ENCODE data around the gene CIDEC. TPM values are rescaled to one million over a fixed set of nuclear protein-coding genes. Genes with fewer than 3 reads are reported as not detected.

The CIDEC gene
- not detected for polyA plus RNA-seq (2013, experiment 1 of 2; ENCODE audit: insufficient read length)
- not detected for polyA plus RNA-seq (2013, experiment 2 of 2; ENCODE audit: insufficient read length)

- no peak for DNase-seq
Measured at GRCh38 chr3:9879830-9880549, at the start of gene CIDEC. Gene CIDEC, minus strand, starts transcription at chr3:9880253. Its CDS starts 1,767 bp downstream, at chr3:9878486.

GRCh38 chr3:9928158-9928557 is 48.1 kb upstream of the CIDEC start:
- DNase-seq, result no peak

DNA sequence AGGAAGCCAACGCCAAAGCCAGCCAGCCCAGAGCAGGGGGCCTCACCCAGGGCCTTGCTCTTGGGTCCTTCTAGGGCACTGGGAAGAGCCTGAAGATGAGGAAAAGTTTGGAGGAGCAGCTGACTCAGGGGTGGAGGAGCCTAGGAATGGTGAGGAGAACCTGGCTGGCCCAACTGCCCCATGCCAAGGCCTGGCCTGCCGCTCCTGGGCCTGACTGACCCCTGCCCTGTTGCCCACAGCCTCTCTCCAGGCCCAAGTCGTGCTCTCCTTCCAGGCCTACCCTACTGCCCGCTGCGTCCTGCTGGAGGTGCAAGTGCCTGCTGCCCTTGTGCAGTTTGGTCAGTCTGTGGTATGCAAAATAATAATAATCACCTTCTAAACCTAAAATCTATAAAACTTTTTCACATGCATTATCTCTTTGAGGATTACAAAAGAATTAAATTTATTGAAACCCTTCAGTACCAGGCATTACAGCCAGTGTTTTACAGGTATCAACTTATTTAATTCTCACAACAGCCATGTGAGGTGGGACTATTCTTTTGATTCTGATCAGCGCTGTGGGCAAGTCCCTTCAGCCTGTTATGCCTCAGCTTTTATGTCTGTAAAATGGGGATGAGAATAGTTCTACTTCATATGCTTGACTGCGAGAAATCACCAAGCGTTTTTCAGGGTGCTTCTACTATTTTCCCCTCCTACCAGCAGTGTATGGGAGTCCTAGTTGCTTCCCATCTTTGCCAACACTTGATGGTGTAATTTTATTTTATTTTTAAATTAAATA is 38.4 kb upstream of the CIDEC start:
- DNase-seq, result no peak

- no peak for DNase-seq
Measured at GRCh38 chr3:9917820-9918219, 37.8 kb upstream of the CIDEC start.

GRCh38 chr3:9916734-9917680 is 37.0 kb upstream of the CIDEC start, which contains the start of gene IL17RC:
Gene IL17RC, plus strand, starts transcription at chr3:9917098. Its CDS starts 218 bp downstream, at chr3:9917316.
- DNase-seq, result peak; percentile 88

- DNase-seq, result peak; percentile 81
Measured at GRCh38 chr3:9916346-9916733, 36.3 kb upstream of the CIDEC start.

DNA sequence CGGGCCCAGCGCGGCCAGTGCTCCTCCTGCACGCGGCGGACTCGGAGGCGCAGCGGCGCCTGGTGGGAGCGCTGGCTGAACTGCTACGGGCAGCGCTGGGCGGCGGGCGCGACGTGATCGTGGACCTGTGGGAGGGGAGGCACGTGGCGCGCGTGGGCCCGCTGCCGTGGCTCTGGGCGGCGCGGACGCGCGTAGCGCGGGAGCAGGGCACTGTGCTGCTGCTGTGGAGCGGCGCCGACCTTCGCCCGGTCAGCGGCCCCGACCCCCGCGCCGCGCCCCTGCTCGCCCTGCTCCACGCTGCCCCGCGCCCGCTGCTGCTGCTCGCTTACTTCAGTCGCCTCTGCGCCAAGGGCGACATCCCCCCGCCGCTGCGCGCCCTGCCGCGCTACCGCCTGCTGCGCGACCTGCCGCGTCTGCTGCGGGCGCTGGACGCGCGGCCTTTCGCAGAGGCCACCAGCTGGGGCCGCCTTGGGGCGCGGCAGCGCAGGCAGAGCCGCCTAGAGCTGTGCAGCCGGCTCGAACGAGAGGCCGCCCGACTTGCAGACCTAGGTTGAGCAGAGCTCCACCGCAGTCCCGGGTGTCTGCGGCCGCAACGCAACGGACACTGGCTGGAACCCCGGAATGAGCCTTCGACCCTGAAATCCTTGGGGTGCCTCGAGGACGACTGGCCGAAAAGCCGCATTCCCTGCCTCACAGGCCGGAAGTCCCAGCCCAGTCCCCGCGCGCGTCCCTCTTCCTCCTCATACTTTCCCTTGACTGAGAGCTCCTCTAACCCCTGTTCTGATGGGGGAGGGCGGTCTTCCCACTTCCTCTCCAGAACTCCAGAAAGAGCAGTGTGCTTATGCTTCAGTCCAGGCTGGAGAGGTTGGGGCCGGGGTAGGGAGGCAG is 35.4 kb upstream of the CIDEC start:
- peak; percentile 81 for DNase-seq

- DNase-seq, result no peak
Measured at GRCh38 chr3:9914559-9915253, 34.7 kb upstream of the CIDEC start.

GRCh38 chr3:9914011-9914410 is 34.0 kb upstream of the CIDEC start:
- no peak for DNase-seq

GRCh38 chr3:9913601-9914000 is 33.5 kb upstream of the CIDEC start:
- no peak for DNase-seq

DNA sequence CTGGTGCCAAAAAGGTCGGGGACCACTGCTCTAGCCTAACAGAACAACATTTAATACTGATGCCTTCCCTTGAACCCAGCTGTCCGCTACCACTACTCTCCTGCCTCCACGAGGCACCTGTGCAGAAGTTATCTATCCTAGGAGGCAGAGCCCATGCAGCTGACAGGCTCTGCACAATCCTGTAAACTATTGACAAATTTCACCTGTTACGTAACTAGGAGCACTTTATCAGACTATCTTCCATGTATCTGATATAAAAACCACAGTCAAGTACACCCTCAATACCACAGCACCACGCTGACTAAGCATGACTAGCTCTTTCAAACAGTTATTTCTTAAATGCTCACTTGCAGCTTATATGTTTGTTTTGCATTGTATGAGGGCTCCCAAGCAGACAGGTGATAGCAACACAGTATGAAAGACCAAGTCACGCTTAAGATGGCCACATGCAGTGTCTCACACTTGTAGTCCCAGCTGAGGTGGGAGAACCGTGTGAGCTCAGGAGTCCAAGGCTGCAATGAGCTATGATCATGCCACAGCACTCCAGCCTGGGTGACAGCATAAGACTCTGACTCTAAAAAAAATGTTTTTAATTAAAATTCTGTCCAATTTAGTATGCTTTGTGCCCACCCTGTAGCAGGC is 32.4 kb upstream of the CIDEC start:
- peak; percentile 7 for DNase-seq

DNA sequence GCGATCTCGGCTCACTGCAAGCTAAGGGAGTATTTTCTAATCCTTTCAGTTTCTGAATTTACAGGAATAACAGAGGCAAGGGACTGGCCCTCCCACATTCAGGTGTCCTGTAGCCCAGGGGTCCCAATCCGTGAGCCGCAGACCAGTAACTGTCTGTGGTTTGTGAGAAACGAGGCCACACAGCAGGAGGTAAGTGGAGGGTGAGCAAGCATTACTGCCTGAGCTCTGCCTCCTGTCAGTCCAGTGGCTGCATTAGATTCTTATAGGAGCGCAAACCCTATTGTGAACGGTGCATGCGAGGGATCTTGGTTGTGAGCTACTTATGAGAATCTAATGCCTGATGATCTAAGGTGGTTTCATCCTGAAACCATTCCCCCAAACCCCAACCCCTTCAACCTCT is 31.8 kb upstream of the CIDEC start:
- DNase-seq, result no peak

DNA sequence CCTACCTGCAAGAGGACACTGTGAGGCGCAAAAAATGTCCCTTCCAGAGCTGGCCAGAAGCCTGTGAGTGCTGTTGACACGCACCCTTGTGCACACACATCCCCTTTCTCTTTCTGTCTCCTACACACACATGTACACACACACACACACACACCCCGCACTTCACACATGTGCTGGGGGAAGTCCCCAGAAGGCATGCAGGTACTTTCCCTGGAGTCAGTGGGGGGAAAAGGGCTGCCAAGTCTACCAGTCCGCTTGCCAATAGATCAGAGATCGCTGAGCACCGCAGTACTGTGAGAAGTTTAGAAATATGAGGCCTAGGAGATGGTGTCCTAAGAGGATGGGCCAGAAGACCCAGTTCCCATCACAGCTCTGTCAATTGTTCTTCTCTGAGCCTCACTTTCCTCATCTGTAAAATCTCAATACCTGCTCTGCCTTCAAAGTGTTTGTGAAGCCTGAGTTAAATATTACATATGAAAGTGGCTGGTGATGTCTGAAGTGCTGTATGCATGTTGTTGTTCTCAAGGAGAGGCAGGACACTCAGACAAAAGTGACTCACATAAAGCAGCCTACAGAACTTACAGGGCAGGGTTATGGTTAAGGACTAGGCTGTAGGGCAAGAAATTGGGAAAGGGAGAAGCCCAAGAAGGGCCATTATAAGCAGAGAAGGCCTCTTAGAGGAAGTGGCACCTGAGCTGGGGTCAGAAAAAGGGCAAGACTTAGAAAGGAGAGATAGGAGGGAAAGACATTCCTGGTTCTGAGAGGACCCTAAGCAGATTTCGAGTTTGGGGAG is 29.4 kb upstream of the CIDEC start:
- no peak for DNase-seq

DNA sequence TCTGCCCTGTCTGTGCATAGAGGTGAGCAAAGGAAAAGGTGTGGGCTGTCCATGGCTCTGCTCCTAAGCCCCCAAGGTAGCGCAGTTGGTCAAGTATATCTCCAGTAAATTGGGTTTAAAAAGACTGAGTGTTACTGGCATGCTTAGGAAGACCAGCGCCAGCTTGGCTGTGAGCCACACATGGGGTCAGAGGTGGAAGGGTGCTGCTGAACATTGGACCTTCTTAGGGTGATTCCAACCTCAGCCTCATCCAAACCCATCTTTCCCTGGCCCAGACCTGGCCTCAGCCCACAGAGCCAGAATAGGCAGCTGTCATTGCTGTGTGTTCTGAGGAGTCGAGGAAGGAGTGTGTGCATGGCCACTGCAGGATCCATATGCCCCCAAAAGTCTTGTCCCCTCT is 28.2 kb upstream of the CIDEC start:
- DNase-seq, result no peak

- no peak for DNase-seq
Measured at GRCh38 chr3:9906480-9906879, 26.4 kb upstream of the CIDEC start.

- no peak for DNase-seq
Measured at GRCh38 chr3:9903904-9904303, 23.9 kb upstream of the CIDEC start.

- DNase-seq, result peak; percentile 78
Measured at GRCh38 chr3:9903238-9903624, 23.2 kb upstream of the CIDEC start.

GRCh38 chr3:9902372-9903237 is 22.6 kb upstream of the CIDEC start, which contains the start of gene IL17RE:
Gene IL17RE, plus strand, starts transcription at chr3:9902848. Its CDS starts 85 bp downstream, at chr3:9902933.
- peak; percentile 26 for DNase-seq
